Loucy (cell line): ENCODE data around the gene MTMR1.

Experiments
- CTCF ChIP-seq: fragments of 200-600 bp; sonication (generic); conservative IDR thresholded peaks from 2 replicates; pipeline ENCODE4 v1.5.1; 2014; ENCODE audit warnings: mild to moderate bottlenecking, antibody characterized with exemption, low read length
- EZH2phosphoT487 ChIP-seq: fragments of 200-600 bp; IDR thresholded peaks from 2 replicates; pipeline ENCODE4 v1.6.1; 2018; ENCODE audit warnings: antibody characterized with exemption, mild to moderate bottlenecking, moderate library complexity, borderline replicate concordance

- no peak for TF ChIP-seq CTCF
- no peak for TF ChIP-seq EZH2phosphoT487
Measured at GRCh38 chrX:150768132-150768485, 74.9 kb downstream of the MTMR1 start.
